Peyer's patch (tissue), 4 donors: ENCODE results near the gene ANP32D.

Experiments used
- POLR2A ChIP-seq, 2 donors: fragments of 450-650 bp; IDR thresholded peaks; one replicate each; pipeline ENCODE4 v1.5.1; 2017; ENCODE audit warnings: antibody characterized with exemption in 2 of 2, mild to moderate bottlenecking in 2 of 2, moderate library complexity in 2 of 2
- TF ChIP-seq, protein P1 (sequence below), 6 experiments: fragments of 450-650 bp in 4 of 6; fragments of 200-600 bp in 2 of 6; sonication (generic) in 1 of 6; IDR thresholded peaks; one replicate each; pipeline ENCODE4 v1.5.1; 2017 to 2019; ENCODE audit warnings: antibody characterized with exemption in 6 of 6, mild to moderate bottlenecking in 3 of 6, moderate library complexity in 1 of 6

GRCh38 chr12:48441069-48441468, 31.3 kb upstream of the ANP32D start:
- no peak for TF ChIP-seq POLR2A (IDR thresholded peaks at IDR 0.05)
- TF ChIP-seq, protein P1, sequence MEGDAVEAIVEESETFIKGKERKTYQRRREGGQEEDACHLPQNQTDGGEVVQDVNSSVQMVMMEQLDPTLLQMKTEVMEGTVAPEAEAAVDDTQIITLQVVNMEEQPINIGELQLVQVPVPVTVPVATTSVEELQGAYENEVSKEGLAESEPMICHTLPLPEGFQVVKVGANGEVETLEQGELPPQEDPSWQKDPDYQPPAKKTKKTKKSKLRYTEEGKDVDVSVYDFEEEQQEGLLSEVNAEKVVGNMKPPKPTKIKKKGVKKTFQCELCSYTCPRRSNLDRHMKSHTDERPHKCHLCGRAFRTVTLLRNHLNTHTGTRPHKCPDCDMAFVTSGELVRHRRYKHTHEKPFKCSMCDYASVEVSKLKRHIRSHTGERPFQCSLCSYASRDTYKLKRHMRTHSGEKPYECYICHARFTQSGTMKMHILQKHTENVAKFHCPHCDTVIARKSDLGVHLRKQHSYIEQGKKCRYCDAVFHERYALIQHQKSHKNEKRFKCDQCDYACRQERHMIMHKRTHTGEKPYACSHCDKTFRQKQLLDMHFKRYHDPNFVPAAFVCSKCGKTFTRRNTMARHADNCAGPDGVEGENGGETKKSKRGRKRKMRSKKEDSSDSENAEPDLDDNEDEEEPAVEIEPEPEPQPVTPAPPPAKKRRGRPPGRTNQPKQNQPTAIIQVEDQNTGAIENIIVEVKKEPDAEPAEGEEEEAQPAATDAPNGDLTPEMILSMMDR (IDR thresholded peaks at IDR 0.05): no peak
